CD4-positive, alpha-beta T cell (primary cell): ENCODE measurements around the gene LMNB1. TPM values are rescaled to one million over a fixed set of nuclear protein-coding genes. Genes with fewer than 3 reads are reported as not detected.

Experiments used
- ATAC-seq: fragments of 200-7000 bp; cut with Tn5 transposase; one replicate; pipeline ENCODE4 v1.10.0; 2022; ENCODE audit warnings: mild to moderate bottlenecking; ENCODE audit not compliant: poor library complexity
- CTCF ChIA-PET: fragments of 350-600 bp; sonication (Branson Sonifier 250); formaldehyde crosslinking; loops from one replicate; lab custom pipeline; 2021; ENCODE audit warnings: antibody characterized with exemption, inconsistent platforms; lab: Charles Lee
- POLR2A ChIA-PET: fragments of 350-600 bp; sonication (Branson Sonifier 250); formaldehyde crosslinking; loops from one replicate; lab custom pipeline; 2021; ENCODE audit warnings: antibody characterized with exemption, inconsistent platforms; lab: Charles Lee
- DNase-seq, 14 experiments: peaks; one replicate each; pipeline ENCODE4 v3.0.0-alpha.2; 2013 to 2020; ENCODE audit warnings: mixed read lengths in 2 of 14
- H3K27ac ChIP-seq, 2 donors: one replicate each; pipeline versions ENCODE4 v1.5.1 to v1.7.0; 2013; ENCODE audit warnings: low read length in 2 of 2, low read depth in 1 of 2, mild to moderate bottlenecking in 1 of 2
- H3K27me3 ChIP-seq, 2 experiments: 1 replicate in 1 of 2; 2 replicates in 1 of 2; pipeline versions ENCODE4 v1.6.1 to v1.7.0; 2013; ENCODE audit warnings: low read length in 2 of 2, control low read depth in 1 of 2, mild to moderate bottlenecking in 1 of 2, moderate library complexity in 1 of 2; ENCODE audit not compliant: insufficient read depth in 2 of 2, control insufficient read depth in 1 of 2
- H3K36me3 ChIP-seq: one replicate; pipeline ENCODE4 v1.6.1; 2013; ENCODE audit warnings: low read length, control low read depth; ENCODE audit not compliant: insufficient read depth
- H3K4me1 ChIP-seq: one replicate; pipeline ENCODE4 v1.6.1; 2013; ENCODE audit warnings: low read length, control low read depth; ENCODE audit not compliant: insufficient read depth
- H3K4me3 ChIP-seq: one replicate; pipeline ENCODE4 v1.5.1; 2013; ENCODE audit warnings: mild to moderate bottlenecking, low read length, moderate library complexity
- H3K9me3 ChIP-seq, 2 experiments: 1 replicate in 1 of 2; 2 replicates in 1 of 2; pipeline versions ENCODE4 v1.6.1 to v1.7.0; 2013; ENCODE audit warnings: low read length in 2 of 2, mild to moderate bottlenecking in 2 of 2, control low read depth in 1 of 2, moderate library complexity in 1 of 2; ENCODE audit not compliant: control insufficient read depth in 1 of 2, insufficient read depth in 1 of 2
- H3K27ac Mint-ChIP-seq: one replicate; pipeline ENCODE4 v1.8.0; 2020; ENCODE audit warnings: mixed read lengths
- H3K27me3 Mint-ChIP-seq: one replicate; pipeline ENCODE4 v1.8.0; 2021; ENCODE audit warnings: mixed read lengths
- H3K36me3 Mint-ChIP-seq: one replicate; pipeline ENCODE4 v1.8.0; 2021; ENCODE audit warnings: low read depth, mixed read lengths
- H3K4me1 Mint-ChIP-seq: one replicate; pipeline ENCODE4 v1.8.0; 2021; ENCODE audit warnings: low read depth, mixed read lengths
- H3K4me3 Mint-ChIP-seq: one replicate; pipeline ENCODE4 v1.8.0; 2020; ENCODE audit warnings: mild to moderate bottlenecking, mixed read lengths
- H3K9me3 Mint-ChIP-seq: one replicate; pipeline ENCODE4 v1.8.0; 2020; ENCODE audit warnings: mixed read lengths
- CTCF ChIP-seq: fragments of 200-600 bp; IDR thresholded peaks from one replicate; pipeline ENCODE4 v1.8.0; 2022; ENCODE audit warnings: antibody characterized with exemption, mild to moderate bottlenecking
- intact Hi-C, 2 experiments: fragments of 100-400 bp; cut with DNase I in 1 of 2; cut with micrococcal nuclease in 1 of 2; formaldehyde crosslinking; loops; one replicate each; pipeline versions ENCODE4 v1.15.1 to v1.9.0; 2023 to 2025; cut with DNase I, micrococcal nuclease
- total RNA-seq, 174 experiments: library from RNA in 2 of 174; stranded (reverse) in 2 of 174; gene quantifications; one replicate each; pipeline ENCODE4 v1.2.3 and lab custom pipeline; 2021 to 2026

Gene LMNB1
- total RNA-seq, 2 experiments from 2014 or later: 30.6 to 31.1 TPM

GRCh38 chr5:126755593-126755992 is 21.3 kb upstream of the LMNB1 start:
- H3K36me3 Mint-ChIP-seq: no peaks in the 10 kb centered on the region
- no peak overlapping the region for H3K27ac ChIP-seq
- ChIA-PET CTCF (interaction anchor here (0.6 kb wide), 1 partner anchor 14 kb away, joined by 3 read pairs; no protein-coding TSS in a partner anchor), POLR2A (interaction anchor here (0.6 kb wide), 1 partner anchor 382 kb away, joined by 3 read pairs; no protein-coding TSS in a partner anchor)
- no peak overlapping the region for H3K27ac Mint-ChIP-seq
- no peak for TF ChIP-seq CTCF
- intact Hi-C loops: no loop called here
- no peaks in the 10 kb centered on the region for H3K9me3 Mint-ChIP-seq
- H3K9me3 ChIP-seq: no peaks in the 10 kb centered on the region
- H3K36me3 ChIP-seq: no peaks in the 10 kb centered on the region
- peaks cover 4% of the 10 kb centered on the region for H3K4me1 ChIP-seq
- H3K4me1 Mint-ChIP-seq: peaks cover 22% of the 10 kb centered on the region
- no peak overlapping the region for H3K4me3 Mint-ChIP-seq
- no peak for ATAC-seq
- H3K27me3 ChIP-seq: no peaks in the 10 kb centered on the region
- H3K4me3 ChIP-seq: no peak overlapping the region
- no peak for DNase-seq
- H3K27me3 Mint-ChIP-seq: no peaks in the 10 kb centered on the region

- Mint-ChIP-seq H3K9me3 (no peaks in the 10 kb centered on the region), H3K36me3 (no peaks in the 10 kb centered on the region), H3K27me3 (no peaks in the 10 kb centered on the region), H3K27ac (peak overlapping the region; percentile 45), H3K4me1 (peaks cover 22% of the 10 kb centered on the region), H3K4me3 (no peak overlapping the region)
- Histone ChIP-seq H3K27ac (no peak overlapping the region), H3K4me3 (no peak overlapping the region), H3K36me3 (no peaks in the 10 kb centered on the region), H3K4me1 (peaks cover 8% of the 10 kb centered on the region), H3K27me3 (no peaks in the 10 kb centered on the region), H3K9me3 (no peaks in the 10 kb centered on the region)
- TF ChIP-seq CTCF: no peak
- CTCF ChIA-PET: interaction anchor here (0.6 to 1.8 kb wide), 5 partner anchors 14 to 39 kb away, joined by 3 to 5 read pairs (median 3); no protein-coding TSS in a partner anchor
- DNase-seq (no peak), ATAC-seq (no peak)
- POLR2A ChIA-PET: interaction anchor here (0.6 to 2.5 kb wide), 2 partner anchors 19 to 441 kb away, joined by 6 to 19 read pairs; partner anchors contain the start of gene LMNB1
- intact Hi-C loops: no loop called here
Measured at GRCh38 chr5:126757713-126758357, 19.1 kb upstream of the LMNB1 start.

GRCh38 chr5:126763371-126763770 is 13.6 kb upstream of the LMNB1 start:
- Histone ChIP-seq H3K4me1 (peaks cover 8% of the 10 kb centered on the region), H3K4me3 (no peak overlapping the region), H3K36me3 (no peaks in the 10 kb centered on the region), H3K27me3 (no peaks in the 10 kb centered on the region), H3K9me3 (no peaks in the 10 kb centered on the region), H3K27ac (no peak overlapping the region)
- H3K36me3 Mint-ChIP-seq: no peaks in the 10 kb centered on the region
- H3K4me1 Mint-ChIP-seq: peaks cover 13% of the 10 kb centered on the region
- TF ChIP-seq CTCF: no peak
- intact Hi-C loops: no loop called here
- H3K9me3 Mint-ChIP-seq: no peaks in the 10 kb centered on the region
- no peak overlapping the region for H3K4me3 Mint-ChIP-seq
- ATAC-seq: no peak
- DNase-seq: no peak
- ChIA-PET CTCF (no interaction called here), POLR2A (interaction anchor here (0.6 to 1.5 kb wide), 2 partner anchors 15 to 43 kb away, joined by 4 read pairs; no protein-coding TSS in a partner anchor)
- H3K27ac Mint-ChIP-seq: no peak overlapping the region
- H3K27me3 Mint-ChIP-seq: no peaks in the 10 kb centered on the region
